H1 (cell line): ENCODE data around the gene SLC34A1. TPM values are rescaled to one million over a fixed set of nuclear protein-coding genes. Genes with fewer than 3 reads are reported as not detected.

Experiments used
- CTCF ChIA-PET: fragments of 300-600 bp; sonication (Branson Sonifier 250); formaldehyde crosslinking; loops from one replicate; lab custom pipeline; 2021; ENCODE audit not compliant: partially characterized antibody; lab: Charles Lee
- POLR2A ChIA-PET: fragments of 300-600 bp; sonication (Branson Sonifier 250); formaldehyde crosslinking; loops from one replicate; lab custom pipeline; 2021; ENCODE audit warnings: inconsistent platforms; ENCODE audit not compliant: partially characterized antibody; lab: Charles Lee
- DNase-seq, 2 experiments: peaks; one replicate each; pipeline versions ENCODE4 v3.0.0 to v3.0.0-alpha.2; 2010 to 2022; ENCODE audit warnings: low spot score in 2 of 2, low read depth in 1 of 2, mixed read lengths in 1 of 2
- FAIRE-seq: peaks from 2 replicates; lab custom pipeline; 2011; peaks lifted over from hg19 to GRCh38; lab: Jason Lieb, UNC
- H2AFZ ChIP-seq: 2 replicates; pipeline ENCODE4 v1.8.1; 2012; ENCODE audit warnings: low read length, inconsistent platforms
- H2AK5ac ChIP-seq: 2 replicates; pipeline ENCODE4 v1.6.1; 2013; ENCODE audit warnings: low read depth, low read length
- H2BK120ac ChIP-seq: replicated peaks from 2 replicates; pipeline ENCODE3; 2013; ENCODE audit warnings: low read depth, low read length, inconsistent platforms
- H2BK12ac ChIP-seq: 2 replicates; pipeline ENCODE4 v1.6.1; 2013; ENCODE audit warnings: low read depth, low read length
- H2BK15ac ChIP-seq: 2 replicates; pipeline ENCODE4 v1.6.1; 2013; ENCODE audit warnings: low read length
- H2BK20ac ChIP-seq: 2 replicates; pipeline ENCODE4 v1.6.1; 2013; ENCODE audit warnings: low read length
- H2BK5ac ChIP-seq: 2 replicates; pipeline ENCODE4 v1.6.1; 2013; ENCODE audit warnings: low read depth, low read length
- H3K14ac ChIP-seq: 2 replicates; pipeline ENCODE4 v1.6.1; 2013; ENCODE audit warnings: inconsistent platforms; ENCODE audit not compliant: insufficient read length
- H3K18ac ChIP-seq: 2 replicates; pipeline ENCODE4 v1.6.1; 2013; ENCODE audit warnings: low read length; ENCODE audit errors: extremely low read depth
- H3K23ac ChIP-seq: 2 replicates; pipeline ENCODE4 v1.6.1; 2013; ENCODE audit warnings: inconsistent platforms; ENCODE audit not compliant: insufficient read length
- H3K23me2 ChIP-seq: 2 replicates; pipeline ENCODE4 v1.6.1; 2013; ENCODE audit warnings: low read depth, low read length
- H3K27ac ChIP-seq: 2 replicates; pipeline ENCODE4 v1.6.1; 2011; ENCODE audit warnings: low read depth, low read length, inconsistent platforms
- H3K27me3 ChIP-seq, 4 experiments: replicated peaks in 1 of 4; 1 replicate in 1 of 4; 2 replicates in 3 of 4; pipeline versions ENCODE4 v1.6.1 to v1.8.1; 2011 to 2013; ENCODE audit warnings: low read length in 3 of 4, mild to moderate bottlenecking in 3 of 4, inconsistent platforms in 2 of 4, mixed read lengths in 2 of 4, moderate library complexity in 1 of 4; ENCODE audit not compliant: control insufficient read depth in 3 of 4, insufficient read depth in 3 of 4; ENCODE audit errors: extremely low read depth in 1 of 4
- H3K36me3 ChIP-seq, 4 experiments: 2 replicates each; pipeline versions ENCODE4 v1.6.1 to v1.8.1; 2011 to 2013; ENCODE audit warnings: mild to moderate bottlenecking in 4 of 4, low read length in 3 of 4, moderate library complexity in 2 of 4, control low read depth in 1 of 4, inconsistent platforms in 1 of 4; ENCODE audit not compliant: insufficient read depth in 4 of 4, control insufficient read depth in 2 of 4
- H3K4ac ChIP-seq: replicated peaks from 2 replicates; pipeline ENCODE3; 2013; ENCODE audit warnings: low read length, low read depth, mixed read lengths, inconsistent platforms; ENCODE audit not compliant: insufficient read length
- H3K4me1 ChIP-seq, 4 experiments: replicated peaks in 1 of 4; 1 replicate in 1 of 4; 2 replicates in 3 of 4; pipeline versions ENCODE4 v1.6.1 to v1.8.1; 2011 to 2013; ENCODE audit warnings: low read length in 3 of 4, inconsistent platforms in 2 of 4, mixed read lengths in 1 of 4; ENCODE audit not compliant: insufficient read depth in 4 of 4, control insufficient read depth in 3 of 4
- H3K4me2 ChIP-seq, 2 experiments: 2 replicates each; pipeline versions ENCODE4 v1.6.1 to v1.8.1; 2011 to 2013; ENCODE audit warnings: low read depth in 2 of 2, low read length in 2 of 2, control low read depth in 1 of 2, inconsistent platforms in 1 of 2, mild to moderate bottlenecking in 1 of 2; ENCODE audit not compliant: insufficient read depth in 1 of 2
- H3K4me3 ChIP-seq, 4 experiments: fragments of 200-600, 300-600 bp in 1 of 4; sonication (generic), shearing (Covaris generic), sonication (Bioruptor Twin) in 1 of 4; 2 replicates each; pipeline versions ENCODE4 v1.5.1 to v1.8.1; 2011 to 2016; ENCODE audit warnings: low read length in 4 of 4, low read depth in 3 of 4, control low read depth in 2 of 4, inconsistent platforms in 2 of 4, mild to moderate bottlenecking in 2 of 4, mixed read lengths in 1 of 4, moderate library complexity in 1 of 4; ENCODE audit not compliant: insufficient read depth in 2 of 4; ENCODE audit errors: extremely low read depth in 1 of 4
- H3K56ac ChIP-seq: replicated peaks from 2 replicates; pipeline ENCODE3; 2013; ENCODE audit warnings: low read depth, mild to moderate bottlenecking, mixed read lengths, low read length, inconsistent platforms; ENCODE audit not compliant: insufficient read length
- H3K79me1 ChIP-seq: 2 replicates; pipeline ENCODE4 v1.6.1; 2013; ENCODE audit warnings: low read depth, low read length, control low read depth
- H3K79me2 ChIP-seq, 2 experiments: 2 replicates each; pipeline versions ENCODE4 v1.6.1 to v1.8.1; 2012 to 2013; ENCODE audit warnings: low read length in 2 of 2, mild to moderate bottlenecking in 2 of 2, inconsistent platforms in 1 of 2; ENCODE audit not compliant: insufficient read depth in 2 of 2, control insufficient read depth in 1 of 2
- H3K9ac ChIP-seq, 4 experiments: replicated peaks in 1 of 4; 1 replicate in 1 of 4; 2 replicates in 3 of 4; pipeline versions ENCODE4 v1.6.1 to v1.8.1; 2011 to 2013; ENCODE audit warnings: low read depth in 3 of 4, low read length in 3 of 4, control low read depth in 2 of 4, mild to moderate bottlenecking in 2 of 4, moderate library complexity in 2 of 4, inconsistent platforms in 1 of 4; ENCODE audit errors: extremely low read depth in 1 of 4
- H3K9me3 ChIP-seq, 2 experiments: 2 replicates each; pipeline versions ENCODE4 v1.6.1 to v1.8.1; 2012 to 2013; ENCODE audit warnings: mild to moderate bottlenecking in 2 of 2, moderate library complexity in 2 of 2, control low read depth in 1 of 2, inconsistent platforms in 1 of 2, low read depth in 1 of 2, low read length in 1 of 2, mixed read lengths in 1 of 2; ENCODE audit not compliant: insufficient read depth in 2 of 2
- H4K20me1 ChIP-seq, 2 experiments: replicated peaks in 1 of 2; 2 replicates each; pipeline versions ENCODE3 to v1.8.1; 2011 to 2013; ENCODE audit warnings: inconsistent platforms in 2 of 2, low read length in 2 of 2, mild to moderate bottlenecking in 1 of 2; ENCODE audit not compliant: insufficient read depth in 2 of 2, control insufficient read depth in 1 of 2
- H4K5ac ChIP-seq: 2 replicates; pipeline ENCODE4 v1.6.1; 2013; ENCODE audit warnings: low read length, low read depth, mixed read lengths, inconsistent platforms; ENCODE audit not compliant: insufficient read length
- H4K8ac ChIP-seq: 2 replicates; pipeline ENCODE4 v1.8.0; 2013; ENCODE audit warnings: mild to moderate bottlenecking, moderate library complexity, low read length, inconsistent platforms; ENCODE audit not compliant: insufficient read depth; ENCODE audit errors: extremely low read depth
- H4K91ac ChIP-seq: replicated peaks from 2 replicates; pipeline ENCODE3; 2013; ENCODE audit warnings: low read length, mixed read lengths, inconsistent platforms; ENCODE audit not compliant: insufficient read length
- HDAC2 ChIP-seq, 2 experiments: fragments of 300-600 bp in 1 of 2; sonication (generic) in 1 of 2; IDR thresholded peaks; 2 replicates each; pipeline ENCODE4 v1.6.1; 2011 to 2012; ENCODE audit warnings: low read depth in 2 of 2, low read length in 2 of 2, mild to moderate bottlenecking in 2 of 2, moderate library complexity in 2 of 2, borderline replicate concordance in 1 of 2, inconsistent platforms in 1 of 2
- WGBS, 2 experiments: shearing (Covaris generic) in 1 of 2; methylation state at CpG; one replicate each; pipeline versions ENCODE4 v1.1.6 to v1.1.7; 2013 to 2015; ENCODE audit warnings: low lambda C conversion rate in 2 of 2, mixed read lengths in 2 of 2, inconsistent platforms in 1 of 2, low coverage in 1 of 2, missing lambda C conversion rate in 1 of 2; ENCODE audit not compliant: insufficient replicate concordance in 2 of 2, insufficient coverage in 1 of 2, insufficient read length in 1 of 2; ENCODE audit errors: extremely low coverage in 1 of 2, missing lambda C conversion rate in 1 of 2; 5-methylcytosine and 5-hydroxymethylcytosine counted together
- polyA plus RNA-seq, 7 experiments: library from polyadenylated mRNA; depleted of rRNA in 3 of 7; stranded (reverse) in 5 of 7; unstranded in 2 of 7; fragments of >200 nt in 5 of 7; fragments of 200-250 nt in 2 of 7; gene quantifications; 1 replicate in 5 of 7; 2 replicates in 1 of 7; 4 replicates in 1 of 7; pipeline versions ENCODE4 v1.2.1 to v1.2.3, GENCODE V29; 2011 to 2013; ENCODE audit warnings: missing spikeins in 2 of 7, mixed read lengths in 2 of 7
- total RNA-seq: library from RNA; stranded (reverse); fragmentation: NEBNext Ultra II Directional; extraction: Animal tissue kit (Norgen Biotek cat#: 25700); gene quantifications from 2 replicates; pipeline ENCODE4 v1.2.1, GENCODE V29; 2021

SLC34A1 gene
- total and polyA plus RNA-seq, 2 of the 8 experiments (the other 6 are each of a cell fraction or from before 2014, with no cell fraction given) = not detected

DNA sequence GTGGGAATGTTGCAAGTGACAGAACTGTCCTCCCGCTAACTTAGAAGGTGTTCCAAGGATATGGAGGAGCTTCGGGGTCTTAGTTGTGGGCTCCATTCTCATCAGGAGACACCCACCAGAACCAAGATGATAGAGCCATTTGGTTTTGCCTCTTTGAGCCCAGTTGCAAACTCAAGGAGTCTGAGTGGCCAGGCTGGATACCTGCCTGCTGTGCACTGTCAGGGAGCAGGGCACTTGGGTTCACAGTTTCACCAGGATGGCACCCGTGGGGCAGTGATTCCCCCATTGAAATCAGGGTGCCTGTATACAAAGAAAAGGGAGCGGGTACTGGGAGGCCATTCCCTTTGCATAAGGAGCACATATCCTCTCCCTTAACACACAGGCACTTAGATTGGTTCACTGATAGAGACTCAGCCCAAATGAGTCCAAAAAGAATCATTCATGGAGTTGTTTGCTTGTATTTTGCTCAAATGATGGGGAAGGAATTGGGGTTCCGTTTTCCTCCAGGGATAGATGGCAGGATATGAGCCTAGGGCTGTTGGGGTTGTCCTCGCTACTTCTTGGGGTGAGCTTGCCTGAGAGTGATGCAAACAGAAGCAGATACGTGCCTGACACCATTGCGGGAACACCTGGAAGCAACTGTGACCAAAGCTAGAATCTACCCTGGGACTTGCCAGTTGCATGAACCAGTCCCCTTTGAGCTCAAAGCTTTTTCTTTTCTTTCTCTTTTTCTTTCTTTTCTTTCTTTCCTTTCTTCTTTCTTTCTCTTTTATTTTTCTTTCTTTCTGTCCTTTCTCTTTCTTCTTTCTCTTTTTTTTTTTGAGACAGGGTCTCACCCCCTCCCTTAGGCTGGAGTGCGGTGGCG, 61.0 kb downstream of the SLC34A1 start:
- no peak overlapping the region for H4K5ac ChIP-seq
- H3K27me3 ChIP-seq = peaks cover 0 to 13% (median 4%) of the 10 kb centered on the region in 4 experiments; a peak in 5 of 7 replicates
- peaks cover 0 to 32% (median 17%) of the 10 kb centered on the region in 4 experiments; a peak in 6 of 7 replicates for H3K4me1 ChIP-seq
- no peak overlapping the region for H3K4ac ChIP-seq
- no peak overlapping the region for H4K8ac ChIP-seq
- no peak overlapping the region for H2BK15ac ChIP-seq
- H3K79me2 ChIP-seq = no peaks in the 10 kb centered on the region
- no peak overlapping the region for H3K14ac ChIP-seq
- no peak overlapping the region for H3K56ac ChIP-seq
- H3K9me3 ChIP-seq = no peaks in the 10 kb centered on the region
- no peak overlapping the region for H3K9ac ChIP-seq
- H3K4me2 ChIP-seq = peak overlapping the region in 1 of 2 experiments; percentile 89; a peak in 1 of 4 replicates
- FAIRE-seq (peak; percentile 50), DNase-seq (no peak)
- H2BK12ac ChIP-seq = no peak overlapping the region
- H3K4me3 ChIP-seq = 0 out of 8 replicates have a peak overlapping the region, but pooled peaks of 1 of the 4 experiments have one; percentile 74
- H3K18ac ChIP-seq = no peak overlapping the region
- H2BK5ac ChIP-seq = no peak overlapping the region
- peaks cover 2 to 4% (median 3%) of the 10 kb centered on the region in 4 experiments; a peak in 2 of 8 replicates for H3K36me3 ChIP-seq
- peaks cover 9% of the 10 kb centered on the region for H3K23me2 ChIP-seq
- WGBS, 2 experiments = 77% methylated on average over 8 of the region's 10 CpGs; no CpG with 5 or more reads in 1 of the 2 experiments
- no peak overlapping the region for H2AK5ac ChIP-seq
- H2AFZ ChIP-seq = no peak overlapping the region
- H3K79me1 ChIP-seq = no peaks in the 10 kb centered on the region; the same call in 1 of the 2 replicates
- no peak overlapping the region for H2BK20ac ChIP-seq
- no peak overlapping the region for H3K23ac ChIP-seq
- H3K27ac ChIP-seq = no peak overlapping the region
- H4K91ac ChIP-seq = no peak overlapping the region
- ChIA-PET CTCF (interaction anchor here (0.5 to 23.6 kb wide), 17 partner anchors 8 to 738 kb away, joined by 3 to 430 read pairs (median 5); partner anchors contain the start of genes F12, PDLIM7, PFN3 and SLC34A1), POLR2A (interaction anchor here (0.6 to 67.5 kb wide), 17 partner anchors 9 to 673 kb away, joined by 3 to 3349 read pairs (median 8); partner anchors contain the start of genes DBN1, DOK3, GRK6 and PDLIM7)
- no peak overlapping the region for H2BK120ac ChIP-seq
- peaks cover 0 to 10% of the 10 kb centered on the region in 2 experiments for H4K20me1 ChIP-seq
- TF ChIP-seq HDAC2 (IDR thresholded peaks at IDR 0.05; ENCODE audit: borderline replicate concordance in 1 of 2, low read depth in 2 of 2, low read length in 2 of 2) = no peak
